Right renal pelvis (tissue), 4 donors: ENCODE measurements around the gene CDK5R2. TPM values are rescaled to one million over a fixed set of nuclear protein-coding genes. Genes with fewer than 3 reads are reported as not detected.

Source experiments
- DNase-seq, 4 donors: peaks; one replicate each; pipeline ENCODE4 v3.0.0-alpha.2; 2013; ENCODE audit warnings: low read depth in 4 of 4, low spot score in 3 of 4, missing footprints in 1 of 4
- polyA plus RNA-seq, 4 donors: library from polyadenylated mRNA; unstranded; fragments of 120-200 nt; gene quantifications; one replicate each; pipeline ENCODE4 v1.2.1, GENCODE V29; 2013; ENCODE audit not compliant: insufficient read length in 4 of 4

The CDK5R2 gene
- polyA plus RNA-seq, 4 donors: 0.17 TPM; not detected in 3

- DNase-seq: no peak
Measured at GRCh38 chr2:218986148-218986761, 26.8 kb downstream of the CDK5R2 start.

- no peak for DNase-seq
Measured at GRCh38 chr2:218988164-218988563, 28.7 kb downstream of the CDK5R2 start.

- no peak for DNase-seq
Measured at GRCh38 chr2:218988650-218989049, 29.2 kb downstream of the CDK5R2 start.

DNA sequence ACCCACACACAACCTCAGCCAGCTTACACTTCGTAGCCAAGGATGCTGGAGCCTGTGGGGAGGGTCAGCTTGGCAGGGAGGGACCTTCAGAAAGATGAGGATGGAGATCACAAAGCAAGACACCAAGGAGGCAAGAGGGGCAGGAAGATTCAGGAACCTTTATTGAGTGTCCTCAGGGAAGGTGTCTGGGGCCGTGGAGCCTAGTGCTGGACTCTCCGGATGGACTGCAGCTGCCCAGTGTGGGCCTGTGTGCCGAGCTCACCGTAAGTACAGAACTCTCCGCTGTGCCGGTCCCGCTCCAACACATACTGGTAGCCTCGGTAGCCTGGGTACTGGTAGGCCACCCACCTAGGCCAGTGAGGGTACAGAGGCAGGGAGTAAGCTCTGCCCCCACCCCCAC is 30.6 kb downstream of the CDK5R2 start:
- DNase-seq: no peak

DNA sequence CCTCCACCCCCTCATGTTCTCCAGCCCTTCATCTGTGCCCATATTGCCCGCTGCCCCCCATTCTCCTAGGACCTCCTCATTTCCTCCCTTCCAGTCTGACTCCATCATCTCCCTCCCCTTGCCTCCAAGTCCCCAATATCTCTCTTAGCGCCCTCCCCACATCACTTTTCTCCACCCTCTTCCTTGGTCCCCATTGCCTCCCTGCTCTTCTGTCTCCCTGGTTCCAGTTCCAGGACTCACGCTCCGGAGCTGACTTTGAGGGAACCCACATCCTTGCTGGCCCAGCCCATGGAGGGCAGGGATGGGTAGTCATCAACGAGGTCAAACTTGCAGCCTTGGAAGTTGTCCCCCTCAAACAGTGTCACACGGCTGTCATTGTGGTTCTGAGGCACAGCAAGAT is 31.1 kb downstream of the CDK5R2 start:
- DNase-seq: no peak

DNA sequence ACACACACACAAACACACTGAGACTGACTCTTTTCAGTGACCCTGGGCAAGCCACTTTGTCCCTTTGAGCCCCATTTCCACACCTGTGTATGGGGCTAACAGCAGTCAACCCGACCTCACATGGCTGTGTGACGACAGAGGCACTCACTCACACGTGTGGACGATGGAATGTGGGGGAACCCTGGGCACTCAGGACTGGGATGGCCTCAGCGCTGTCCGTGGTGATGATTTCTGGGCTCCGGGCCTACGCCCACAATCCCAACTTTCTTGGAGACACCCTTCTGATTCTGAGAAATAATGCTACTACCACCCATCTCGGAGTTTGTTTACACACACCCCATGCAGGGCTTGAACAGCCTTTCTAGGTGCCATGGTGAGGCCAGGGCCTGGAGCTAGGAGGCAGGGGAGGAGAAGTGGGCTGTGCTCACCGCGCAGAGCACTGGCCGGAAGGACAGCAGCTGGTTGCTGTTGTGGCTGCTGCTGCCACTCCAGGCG is 32.3 kb downstream of the CDK5R2 start:
- DNase-seq: no peak

GRCh38 chr2:218992196-218992595 is 32.7 kb downstream of the CDK5R2 start:
- no peak for DNase-seq

DNA sequence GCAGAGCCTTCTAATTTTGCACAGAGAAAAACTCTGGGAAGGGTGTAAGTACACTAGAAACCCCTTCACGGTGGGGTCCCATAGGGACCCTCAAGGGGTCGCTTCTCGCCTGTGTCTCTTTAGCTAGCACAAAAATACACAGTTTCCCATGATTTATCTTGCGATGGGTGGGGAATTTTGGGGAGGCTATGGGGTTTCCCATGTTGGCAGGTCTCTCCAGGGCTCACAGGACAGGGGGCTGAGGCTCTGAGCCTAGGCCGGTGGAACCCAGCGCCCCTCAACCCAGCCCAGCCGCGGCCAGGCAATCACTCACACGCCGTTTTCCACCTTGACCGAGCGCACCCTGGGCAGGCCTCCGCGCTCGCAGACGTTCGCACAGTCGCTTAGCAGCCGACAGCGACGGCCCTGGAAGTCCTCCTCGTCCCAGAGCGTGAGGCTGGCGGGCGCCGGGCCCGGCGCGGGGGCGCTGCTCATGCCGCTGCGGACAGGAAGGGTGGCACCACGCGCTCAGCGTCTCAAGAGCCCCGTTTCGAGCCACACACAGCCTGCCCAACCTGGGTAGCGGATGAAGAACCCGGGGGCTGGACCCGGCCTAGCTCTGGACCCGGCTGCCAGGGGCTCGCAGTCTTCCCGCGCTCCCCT is 33.4 kb downstream of the CDK5R2 start:
- DNase-seq: no peak

DNA sequence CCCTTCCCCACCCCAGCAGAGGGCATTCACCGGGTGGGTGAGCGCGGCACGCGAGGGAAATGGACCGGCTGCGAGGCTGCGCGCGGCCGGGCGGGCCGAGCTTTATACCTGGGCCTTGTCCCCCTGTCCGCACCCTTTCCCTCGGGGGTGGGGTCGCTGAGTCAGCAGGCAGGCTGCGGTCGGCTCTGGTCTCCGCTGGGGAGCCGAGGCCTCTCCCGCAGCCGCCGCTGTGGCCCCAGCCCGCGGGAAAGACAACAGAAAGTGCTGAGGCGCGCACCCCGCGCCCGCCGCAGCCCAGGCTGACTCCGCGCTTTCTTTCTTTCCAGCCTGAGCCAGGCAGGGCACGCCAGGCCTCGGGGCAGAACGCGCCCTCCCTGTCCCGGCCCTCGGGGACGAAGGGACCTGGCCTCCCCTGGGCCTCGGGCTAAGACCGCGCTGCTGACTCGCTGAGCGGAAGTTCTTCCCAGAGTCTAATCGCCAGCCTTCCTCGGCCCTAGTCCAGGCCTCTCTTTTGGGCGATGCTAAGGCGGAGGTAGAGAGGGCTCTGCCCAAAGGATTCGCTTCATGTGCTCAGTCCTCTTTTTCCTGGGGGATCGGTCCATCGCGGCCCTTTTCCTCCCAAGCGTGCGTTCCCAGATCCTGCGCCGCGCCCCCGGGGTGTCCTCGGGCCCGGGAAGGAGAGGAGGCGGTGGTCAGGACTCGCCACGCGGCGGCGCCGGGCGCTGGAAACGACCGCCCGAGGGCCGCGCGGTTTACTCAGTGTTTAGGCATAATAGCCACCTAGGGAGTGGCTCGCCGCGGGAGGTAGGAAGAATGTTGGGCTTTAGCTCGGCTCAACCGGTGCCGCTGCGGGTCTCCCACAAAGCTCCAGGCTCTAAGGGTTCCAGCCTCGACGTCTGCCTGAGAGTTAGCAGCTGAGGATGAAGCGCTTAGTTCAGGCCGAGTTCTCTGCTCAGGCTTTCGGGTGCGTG is 34.2 kb downstream of the CDK5R2 start, which contains the start of gene CRYBA2:
CRYBA2 (minus strand) TSS at position 78 of the 971 bp plus-strand sequence. CDS start 246 bp downstream, outside the sequence.
- no peak for DNase-seq

- no peak for DNase-seq
Measured at GRCh38 chr2:218995561-218995960, 36.1 kb downstream of the CDK5R2 start.

DNA sequence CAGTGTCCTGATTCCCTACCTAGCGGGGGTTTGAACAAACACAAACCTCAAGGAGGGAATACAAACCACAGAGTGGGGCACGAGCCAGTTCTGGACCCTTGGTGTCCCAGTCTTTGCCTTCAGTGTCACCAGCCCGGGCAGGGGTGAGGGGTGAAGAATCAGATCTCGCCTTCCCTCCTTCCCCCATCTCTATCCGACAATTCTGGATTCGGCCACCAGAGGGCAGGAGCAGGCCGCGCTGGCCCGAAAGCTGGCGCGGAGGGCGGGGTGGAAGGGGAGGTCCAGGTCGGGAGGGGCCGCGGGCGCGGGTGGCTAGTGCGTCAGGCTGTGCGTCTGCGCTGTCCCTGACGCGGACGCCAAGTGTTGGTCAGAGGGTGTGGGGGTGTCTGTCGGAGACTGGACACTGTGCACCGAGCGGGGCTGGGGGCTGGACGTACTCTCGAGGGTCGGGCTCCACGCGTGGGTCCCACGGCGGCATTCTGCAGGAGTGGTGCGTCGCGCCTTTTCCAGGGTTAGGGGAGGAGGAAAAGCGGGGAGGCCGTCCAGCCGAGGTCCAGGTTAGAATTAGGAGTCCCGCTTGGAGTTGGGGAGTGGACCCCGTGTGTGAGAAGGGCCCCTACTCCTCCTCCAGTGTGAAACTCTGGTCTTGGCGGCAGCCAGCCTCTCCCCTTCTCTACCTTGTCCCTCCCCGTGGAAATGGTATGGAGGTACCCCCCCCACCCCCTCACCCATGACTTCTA is 36.7 kb downstream of the CDK5R2 start:
- peak in 1 of 4 donors; percentile 62 for DNase-seq

GRCh38 chr2:218996937-218997336 is 37.5 kb downstream of the CDK5R2 start:
- DNase-seq: no peak

DNA sequence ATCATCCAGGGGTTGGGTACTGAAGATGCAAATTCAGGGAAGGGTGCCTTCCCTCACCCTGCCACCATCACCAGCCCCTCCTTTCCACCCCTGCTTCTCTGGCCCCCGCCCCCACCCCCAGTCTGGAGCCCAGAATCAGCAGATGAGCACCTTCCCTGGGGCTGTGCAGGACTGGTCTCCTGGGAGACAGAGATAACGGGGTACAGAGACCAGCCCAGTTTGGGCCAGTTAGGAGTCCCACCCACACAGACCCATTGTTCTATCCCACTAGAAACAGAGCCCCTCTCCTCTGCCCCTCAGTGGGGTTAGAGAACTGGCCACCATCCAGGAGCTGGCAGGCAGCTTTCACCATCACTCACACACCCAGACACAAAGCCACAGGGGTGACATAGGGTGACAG is 38.3 kb downstream of the CDK5R2 start:
- no peak for DNase-seq

GRCh38 chr2:218998414-218999002 is 39.0 kb downstream of the CDK5R2 start:
- no peak for DNase-seq

DNA sequence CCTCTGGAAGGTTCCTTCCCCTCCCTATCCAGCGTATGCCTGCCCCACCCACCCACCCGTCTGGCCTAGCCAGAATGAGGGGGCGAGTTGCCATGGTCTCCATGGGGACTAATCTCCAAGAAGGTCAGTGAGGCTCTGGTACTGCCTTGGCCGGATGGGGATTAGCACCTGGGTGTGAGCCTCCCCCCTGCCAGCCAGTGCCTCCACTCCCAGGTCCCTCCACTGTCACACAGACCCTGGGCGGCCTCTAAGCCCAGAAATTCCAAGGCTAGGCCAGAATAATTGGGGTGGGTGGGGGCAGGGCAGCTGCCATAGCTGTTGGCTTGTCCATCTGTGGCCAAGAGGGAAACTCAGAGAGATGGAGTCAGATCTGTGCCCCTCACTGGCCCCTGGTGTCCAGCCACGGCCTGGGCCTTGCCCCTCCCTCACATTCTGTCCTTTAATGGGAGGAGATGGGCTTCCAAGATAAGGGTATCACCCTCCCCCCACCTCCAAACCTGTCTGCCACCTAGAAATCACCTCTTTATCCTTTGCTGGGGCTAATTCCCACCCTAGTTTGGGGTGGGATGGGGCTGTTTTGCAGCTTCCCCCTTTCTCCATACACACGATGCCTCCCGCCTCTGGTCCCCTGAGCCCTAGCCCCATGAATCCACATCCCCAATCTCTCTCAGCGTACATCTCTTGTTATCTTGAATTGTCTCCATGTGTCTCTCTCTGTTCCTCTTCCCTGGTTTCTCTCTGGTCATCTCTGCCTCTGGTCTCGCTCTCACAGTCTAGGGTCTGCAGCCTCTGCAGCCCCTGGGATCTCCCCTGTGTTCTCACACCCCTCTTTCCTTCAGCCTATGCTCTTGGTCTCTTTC is 39.8 kb downstream of the CDK5R2 start:
- DNase-seq: no peak

DNA sequence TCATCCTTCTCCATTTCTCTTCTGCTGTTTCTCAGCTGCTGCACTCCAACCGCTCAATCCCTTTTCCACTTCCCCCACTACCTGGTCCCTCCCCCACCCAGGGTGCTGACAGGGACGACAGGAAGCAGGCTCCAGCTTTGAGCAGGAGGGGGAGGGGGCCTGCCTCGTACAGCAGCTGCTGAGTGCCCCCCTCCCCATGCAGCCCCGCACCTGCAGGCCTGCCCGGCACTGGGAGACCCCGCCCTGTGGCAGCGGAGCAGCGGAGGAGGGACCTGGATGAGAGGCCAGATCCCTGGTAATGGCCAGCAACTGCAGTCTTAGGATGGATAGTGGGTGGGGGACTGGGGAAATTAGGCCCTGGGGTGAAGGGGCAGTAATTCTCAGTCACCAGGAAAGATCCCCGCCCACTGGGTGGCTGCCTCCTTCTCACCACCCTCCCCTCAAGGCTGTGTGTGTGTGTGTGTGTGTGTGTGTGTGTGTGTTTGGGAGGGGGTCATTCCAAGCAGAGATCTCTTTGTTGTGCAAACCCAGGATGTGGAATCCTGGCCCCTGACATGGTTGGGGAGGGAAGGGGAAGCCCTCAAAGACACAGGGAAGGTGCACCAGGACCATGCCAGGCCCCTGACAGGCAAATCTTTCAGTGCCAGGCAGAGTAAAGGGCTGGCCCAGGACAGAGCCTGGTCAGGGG is 40.6 kb downstream of the CDK5R2 start:
- no peak for DNase-seq

DNA sequence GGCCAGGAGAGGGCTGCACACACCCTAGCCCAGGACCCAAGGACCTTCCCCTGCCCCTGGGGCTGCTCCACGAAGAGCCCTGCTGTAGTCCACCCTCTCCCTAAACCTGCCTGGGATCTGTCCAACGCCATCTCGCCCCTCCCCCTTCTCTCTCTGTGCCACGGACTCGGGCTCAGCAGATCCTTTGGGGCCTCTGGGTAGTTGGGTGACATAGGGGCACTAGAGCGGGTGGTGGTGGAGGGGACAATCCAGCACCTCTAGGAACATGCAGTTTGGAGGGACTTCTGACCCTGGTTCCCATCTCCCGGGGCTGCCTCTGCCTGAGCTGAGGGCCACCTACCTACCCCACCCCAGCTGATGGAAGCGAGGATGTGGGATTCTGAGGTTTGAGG is 41.1 kb downstream of the CDK5R2 start:
- DNase-seq: no peak

GRCh38 chr2:219001100-219001576 is 41.7 kb downstream of the CDK5R2 start:
- DNase-seq: no peak
